ENCODE results near the gene TOP2B. TPM values are rescaled to one million over a fixed set of nuclear protein-coding genes. Genes with fewer than 3 reads are reported as not detected.

Gene TOP2B
- total RNA-seq, 1 experiment from 2014 or later, result 63.1 TPM

DNA sequence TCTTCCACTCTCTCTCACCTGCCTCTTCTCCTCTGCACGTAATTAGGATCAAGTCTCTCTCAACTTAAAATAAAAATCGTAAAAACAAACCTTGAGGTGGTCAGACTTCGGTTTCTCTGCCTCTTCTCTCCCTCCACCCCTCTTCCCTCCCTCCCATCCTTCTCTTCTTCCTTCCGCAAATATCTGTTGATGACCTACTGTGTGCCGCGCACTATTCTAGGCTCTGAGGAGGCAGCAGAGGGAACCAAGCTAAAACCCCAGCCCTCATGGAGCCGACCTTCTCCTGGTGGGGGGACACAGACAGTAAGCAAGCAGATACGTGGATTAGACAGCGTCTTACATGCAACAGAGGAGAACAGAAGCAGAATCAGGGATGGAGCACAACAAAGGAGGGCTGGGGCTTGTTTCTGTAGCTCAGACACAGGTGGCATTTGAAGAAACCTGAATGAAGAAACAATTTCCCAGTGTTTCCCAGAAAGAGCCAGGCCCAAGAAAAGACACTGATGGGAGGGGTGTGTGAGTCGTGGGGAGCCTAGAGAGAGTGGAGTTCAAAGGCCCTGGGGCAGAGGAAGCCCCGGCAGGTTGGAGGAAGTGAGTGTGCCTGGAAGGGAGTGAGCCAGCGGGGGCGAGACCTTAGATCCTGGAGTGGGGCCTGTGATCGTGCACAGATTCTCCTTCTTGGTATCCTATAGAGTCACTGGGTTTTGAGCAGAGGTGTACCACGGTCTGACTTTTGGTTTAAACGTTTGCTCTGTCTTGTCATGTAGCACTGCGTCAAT, 80.5 kb downstream of the TOP2B start:
- no TSS peak for BruUV-seq (replicated peaks)
- no peak overlapping the region for H3K27ac ChIP-seq (ENCODE audit: low read length)
- H3K27me3 ChIP-seq (ENCODE audit: control insufficient read depth, insufficient read depth, low read length), result no peaks in the 10 kb centered on the region
- ChIA-PET CTCF (no interaction called here), POLR2A (no interaction called here)
- no peak overlapping the region for H3K4me3 ChIP-seq (ENCODE audit: low read depth in 2 of 2, low read length in 2 of 2)
- TF ChIP-seq SIN3A (IDR thresholded peaks at IDR 0.05; ENCODE audit: borderline replicate concordance, insufficient read depth, low read depth, low read length), result no peak
- TF ChIP-seq TCF7L2 (IDR thresholded peaks at IDR 0.05; ENCODE audit: low read depth, low read length), result no peak
- TF ChIP-seq, protein P1, sequence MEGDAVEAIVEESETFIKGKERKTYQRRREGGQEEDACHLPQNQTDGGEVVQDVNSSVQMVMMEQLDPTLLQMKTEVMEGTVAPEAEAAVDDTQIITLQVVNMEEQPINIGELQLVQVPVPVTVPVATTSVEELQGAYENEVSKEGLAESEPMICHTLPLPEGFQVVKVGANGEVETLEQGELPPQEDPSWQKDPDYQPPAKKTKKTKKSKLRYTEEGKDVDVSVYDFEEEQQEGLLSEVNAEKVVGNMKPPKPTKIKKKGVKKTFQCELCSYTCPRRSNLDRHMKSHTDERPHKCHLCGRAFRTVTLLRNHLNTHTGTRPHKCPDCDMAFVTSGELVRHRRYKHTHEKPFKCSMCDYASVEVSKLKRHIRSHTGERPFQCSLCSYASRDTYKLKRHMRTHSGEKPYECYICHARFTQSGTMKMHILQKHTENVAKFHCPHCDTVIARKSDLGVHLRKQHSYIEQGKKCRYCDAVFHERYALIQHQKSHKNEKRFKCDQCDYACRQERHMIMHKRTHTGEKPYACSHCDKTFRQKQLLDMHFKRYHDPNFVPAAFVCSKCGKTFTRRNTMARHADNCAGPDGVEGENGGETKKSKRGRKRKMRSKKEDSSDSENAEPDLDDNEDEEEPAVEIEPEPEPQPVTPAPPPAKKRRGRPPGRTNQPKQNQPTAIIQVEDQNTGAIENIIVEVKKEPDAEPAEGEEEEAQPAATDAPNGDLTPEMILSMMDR (IDR thresholded peaks at IDR 0.05), result no peak
- no peak for TF ChIP-seq POLR2AphosphoS5 (IDR thresholded peaks at IDR 0.05; ENCODE audit: low read depth, low read length)
- TF ChIP-seq, protein P2, sequence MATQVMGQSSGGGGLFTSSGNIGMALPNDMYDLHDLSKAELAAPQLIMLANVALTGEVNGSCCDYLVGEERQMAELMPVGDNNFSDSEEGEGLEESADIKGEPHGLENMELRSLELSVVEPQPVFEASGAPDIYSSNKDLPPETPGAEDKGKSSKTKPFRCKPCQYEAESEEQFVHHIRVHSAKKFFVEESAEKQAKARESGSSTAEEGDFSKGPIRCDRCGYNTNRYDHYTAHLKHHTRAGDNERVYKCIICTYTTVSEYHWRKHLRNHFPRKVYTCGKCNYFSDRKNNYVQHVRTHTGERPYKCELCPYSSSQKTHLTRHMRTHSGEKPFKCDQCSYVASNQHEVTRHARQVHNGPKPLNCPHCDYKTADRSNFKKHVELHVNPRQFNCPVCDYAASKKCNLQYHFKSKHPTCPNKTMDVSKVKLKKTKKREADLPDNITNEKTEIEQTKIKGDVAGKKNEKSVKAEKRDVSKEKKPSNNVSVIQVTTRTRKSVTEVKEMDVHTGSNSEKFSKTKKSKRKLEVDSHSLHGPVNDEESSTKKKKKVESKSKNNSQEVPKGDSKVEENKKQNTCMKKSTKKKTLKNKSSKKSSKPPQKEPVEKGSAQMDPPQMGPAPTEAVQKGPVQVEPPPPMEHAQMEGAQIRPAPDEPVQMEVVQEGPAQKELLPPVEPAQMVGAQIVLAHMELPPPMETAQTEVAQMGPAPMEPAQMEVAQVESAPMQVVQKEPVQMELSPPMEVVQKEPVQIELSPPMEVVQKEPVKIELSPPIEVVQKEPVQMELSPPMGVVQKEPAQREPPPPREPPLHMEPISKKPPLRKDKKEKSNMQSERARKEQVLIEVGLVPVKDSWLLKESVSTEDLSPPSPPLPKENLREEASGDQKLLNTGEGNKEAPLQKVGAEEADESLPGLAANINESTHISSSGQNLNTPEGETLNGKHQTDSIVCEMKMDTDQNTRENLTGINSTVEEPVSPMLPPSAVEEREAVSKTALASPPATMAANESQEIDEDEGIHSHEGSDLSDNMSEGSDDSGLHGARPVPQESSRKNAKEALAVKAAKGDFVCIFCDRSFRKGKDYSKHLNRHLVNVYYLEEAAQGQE (IDR thresholded peaks at IDR 0.05; ENCODE audit: insufficient read depth in 1 of 2, low read depth in 2 of 2, low read length in 1 of 2), result no peak
- ATAC-seq, result no peak
- H3K9me3 ChIP-seq (ENCODE audit: control insufficient read depth, insufficient read depth, low read depth, low read length), result no peaks in the 10 kb centered on the region
- intact Hi-C loops (cut with micrococcal nuclease; ENCODE audit: unreplicated experiment), result no loop called here
- DNase-seq (ENCODE audit: low read depth, low spot score), result no peak
- H3K36me3 ChIP-seq (ENCODE audit: control insufficient read depth, insufficient read depth, low read length), result no peaks in the 10 kb centered on the region
- in situ Hi-C loops (cut with HindIII; ENCODE audit: low pct_unique_long_range_greater_than_20kb, low sequenced_read_pairs), result no loop called here
- no peaks in the 10 kb centered on the region for H3K4me1 ChIP-seq (ENCODE audit: control insufficient read depth, insufficient read depth, low read length)

DNA sequence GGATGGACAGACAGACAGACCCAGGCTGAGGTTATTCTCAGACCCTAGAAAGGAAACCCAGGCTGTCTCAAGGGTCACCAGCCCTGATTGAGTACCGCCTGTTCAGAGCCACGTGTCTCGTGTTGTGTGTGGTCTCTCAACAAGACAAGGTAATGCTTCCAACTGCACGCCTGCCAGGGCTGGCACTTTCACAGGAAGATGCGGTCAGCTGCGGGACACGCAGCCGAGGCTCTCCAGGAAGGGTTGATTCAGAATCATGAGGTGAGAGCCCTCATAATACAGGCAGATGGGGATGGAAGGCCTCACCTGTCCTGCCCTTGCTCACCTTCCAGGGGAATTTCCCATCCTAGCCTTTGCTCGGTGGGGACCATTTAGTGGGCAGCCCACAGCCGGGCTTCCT, 81.4 kb downstream of the TOP2B start:
- TF ChIP-seq TCF7L2 (IDR thresholded peaks at IDR 0.05; ENCODE audit: low read depth, low read length), result no peak
- no peak overlapping the region for H3K27ac ChIP-seq (ENCODE audit: low read length)
- ChIA-PET CTCF (no interaction called here), POLR2A (no interaction called here)
- no TSS peak for BruUV-seq (replicated peaks)
- ATAC-seq (no peak), DNase-seq (ENCODE audit: low read depth, low spot score) (no peak)
- no peaks in the 10 kb centered on the region for H3K27me3 ChIP-seq (ENCODE audit: control insufficient read depth, insufficient read depth, low read length)
- H3K9me3 ChIP-seq (ENCODE audit: control insufficient read depth, insufficient read depth, low read depth, low read length), result no peaks in the 10 kb centered on the region
- H3K4me1 ChIP-seq (ENCODE audit: control insufficient read depth, insufficient read depth, low read length), result no peaks in the 10 kb centered on the region
- no peaks in the 10 kb centered on the region for H3K36me3 ChIP-seq (ENCODE audit: control insufficient read depth, insufficient read depth, low read length)
- intact Hi-C loops (cut with micrococcal nuclease; ENCODE audit: unreplicated experiment), result no loop called here
- no peak overlapping the region for H3K4me3 ChIP-seq (ENCODE audit: low read depth in 2 of 2, low read length in 2 of 2)
- in situ Hi-C loops (cut with HindIII; ENCODE audit: low pct_unique_long_range_greater_than_20kb, low sequenced_read_pairs), result no loop called here

DNA sequence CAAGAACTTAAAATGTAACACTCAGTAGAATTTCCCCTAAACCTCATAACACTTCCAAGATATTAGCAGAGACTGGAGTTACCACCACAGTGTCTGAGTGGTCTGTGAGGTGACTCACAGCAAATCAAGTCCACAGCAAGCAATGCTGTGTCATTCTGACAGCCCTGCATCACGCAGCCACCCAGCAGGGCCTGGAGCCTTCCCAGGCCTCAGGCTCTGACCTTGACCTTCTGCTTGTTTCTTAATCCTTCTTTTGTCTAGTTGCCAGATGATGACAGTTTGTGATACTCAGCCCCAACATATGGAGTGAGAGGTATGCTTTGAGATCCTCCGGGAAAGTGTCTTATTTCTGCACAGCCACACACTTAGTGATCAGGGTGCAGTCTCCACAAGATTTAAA, 82.5 kb downstream of the TOP2B start:
- ChIA-PET CTCF (no interaction called here), POLR2A (no interaction called here)
- TF ChIP-seq, protein P1 (IDR thresholded peaks at IDR 0.05), result no peak
- TF ChIP-seq POLR2AphosphoS5 (IDR thresholded peaks at IDR 0.05; ENCODE audit: low read depth, low read length), result no peak
- TF ChIP-seq, protein P2 (IDR thresholded peaks at IDR 0.05; ENCODE audit: insufficient read depth in 1 of 2, low read depth in 2 of 2, low read length in 1 of 2), result no peak
- TF ChIP-seq SIN3A (IDR thresholded peaks at IDR 0.05; ENCODE audit: borderline replicate concordance, insufficient read depth, low read depth, low read length), result no peak
- TF ChIP-seq TCF7L2 (IDR thresholded peaks at IDR 0.05; ENCODE audit: low read depth, low read length), result no peak
- H3K27ac ChIP-seq (ENCODE audit: low read length), result no peak overlapping the region
- no TSS peak for BruUV-seq (replicated peaks)
- DNase-seq (ENCODE audit: low read depth, low spot score) (no peak), ATAC-seq (0 out of 2 replicates have a peak, but pooled peaks have one; percentile 66)
- no peaks in the 10 kb centered on the region for H3K9me3 ChIP-seq (ENCODE audit: control insufficient read depth, insufficient read depth, low read depth, low read length)
- in situ Hi-C loops (cut with HindIII; ENCODE audit: low pct_unique_long_range_greater_than_20kb, low sequenced_read_pairs), result no loop called here
- H3K4me3 ChIP-seq (ENCODE audit: low read depth in 2 of 2, low read length in 2 of 2), result no peak overlapping the region
- H3K36me3 ChIP-seq (ENCODE audit: control insufficient read depth, insufficient read depth, low read length), result no peaks in the 10 kb centered on the region
- intact Hi-C loops (cut with micrococcal nuclease; ENCODE audit: unreplicated experiment), result no loop called here
- H3K4me1 ChIP-seq (ENCODE audit: control insufficient read depth, insufficient read depth, low read length), result no peaks in the 10 kb centered on the region
- H3K27me3 ChIP-seq (ENCODE audit: control insufficient read depth, insufficient read depth, low read length), result no peaks in the 10 kb centered on the region

Measured in Panc1 (cell line).